GM18502 (cell line): ENCODE results near the gene RPS5.
A peak's percentile ranks its signal among the peaks of the same experiment; 100 is the strongest.

Experiments
- ATAC-seq: cut with Tn5 transposase; IDR thresholded peaks from one replicate; pipeline ENCODE4 v1.9.1; 2021; ENCODE audit warnings: mild to moderate bottlenecking; ENCODE audit not compliant: unreplicated experiment, poor library complexity

Gene RPS5

GRCh38 chr19:58386576-58387337, at the start of gene RPS5:
Gene RPS5 (plus strand): TSS chr19:58387269. CDS start chr19:58388138, 869 bp downstream.
- ATAC-seq, result peak; percentile 83

- ATAC-seq, result no peak
These were observed 48.7 kb upstream of the RPS5 start for GRCh38 chr19:58338336-58338735.

GRCh38 chr19:58338825-58339558, 48.1 kb upstream of the RPS5 start:
- no peak for ATAC-seq

- ATAC-seq, result no peak
These were observed 41.5 kb upstream of the RPS5 start for GRCh38 chr19:58345558-58345957.

- ATAC-seq, result peak; percentile 88
These were observed 39.8 kb upstream of the RPS5 start for GRCh38 chr19:58346961-58347929.

- peak; percentile 8 for ATAC-seq
These were observed 39.0 kb upstream of the RPS5 start for GRCh38 chr19:58348080-58348479.

GRCh38 chr19:58349590-58349989, 37.5 kb upstream of the RPS5 start:
- ATAC-seq, result no peak

- no peak for ATAC-seq
These were observed 36.8 kb upstream of the RPS5 start for GRCh38 chr19:58350001-58350861.

- no peak for ATAC-seq
These were observed 36.1 kb upstream of the RPS5 start for GRCh38 chr19:58350871-58351557.

- ATAC-seq, result no peak
These were observed 35.6 kb upstream of the RPS5 start for GRCh38 chr19:58351558-58351878.

- no peak for ATAC-seq
These were observed 34.9 kb upstream of the RPS5 start for GRCh38 chr19:58351990-58352755.

- no peak for ATAC-seq
These were observed 34.1 kb upstream of the RPS5 start, which contains the start of gene A1BG for GRCh38 chr19:58352760-58353671. Gene A1BG (minus strand): TSS chr19:58353492. CDS start chr19:58353437, 55 bp downstream.

GRCh38 chr19:58353717-58354477, 33.2 kb upstream of the RPS5 start:
- no peak for ATAC-seq

GRCh38 chr19:58354478-58355030, 32.5 kb upstream of the RPS5 start:
- no peak for ATAC-seq

- ATAC-seq, result no peak
These were observed 31.8 kb upstream of the RPS5 start for GRCh38 chr19:58355215-58355796.
